GM19351 (cell line): ENCODE data around the gene PTH1R.

ENCODE experiments used
- ATAC-seq: cut with Tn5 transposase; IDR thresholded peaks from one replicate; pipeline ENCODE4 v1.9.1; 2021; ENCODE audit warnings: mild to moderate bottlenecking, moderate library complexity; ENCODE audit not compliant: unreplicated experiment

PTH1R gene

GRCh38 chr3:46849686-46850467 is 27.6 kb upstream of the PTH1R start:
- ATAC-seq, result no peak

GRCh38 chr3:46850468-46850779 is 27.1 kb upstream of the PTH1R start:
- no peak for ATAC-seq

- no peak for ATAC-seq
Measured at GRCh38 chr3:46851364-46852333, 25.9 kb upstream of the PTH1R start.

- ATAC-seq, result no peak
Measured at GRCh38 chr3:46852334-46852720, 25.2 kb upstream of the PTH1R start.

- ATAC-seq, result no peak
Measured at GRCh38 chr3:46852839-46853355, 24.6 kb upstream of the PTH1R start.

- ATAC-seq, result no peak
Measured at GRCh38 chr3:46853441-46854415, 23.8 kb upstream of the PTH1R start.

- ATAC-seq, result no peak
Measured at GRCh38 chr3:46854555-46854991, 22.9 kb upstream of the PTH1R start.

- no peak for ATAC-seq
Measured at GRCh38 chr3:46856576-46857471, 20.7 kb upstream of the PTH1R start.

- ATAC-seq, result no peak
Measured at GRCh38 chr3:46857485-46858341, 19.8 kb upstream of the PTH1R start.

GRCh38 chr3:46858456-46858855 is 19.1 kb upstream of the PTH1R start:
- no peak for ATAC-seq

GRCh38 chr3:46859001-46859710 is 18.4 kb upstream of the PTH1R start:
- no peak for ATAC-seq

GRCh38 chr3:46860017-46860809 is 17.3 kb upstream of the PTH1R start:
- ATAC-seq, result no peak

GRCh38 chr3:46860810-46861604 is 16.5 kb upstream of the PTH1R start:
- ATAC-seq, result no peak

GRCh38 chr3:46861605-46862368 is 15.7 kb upstream of the PTH1R start:
- no peak for ATAC-seq

GRCh38 chr3:46862369-46863025 is 15.0 kb upstream of the PTH1R start:
- no peak for ATAC-seq
